HTERT RPE-1 (cell line): Measurements from ENCODE around the gene MGME1.
"Not testable (repeated sequence)": the region's sequence is repeated elsewhere in the genome, so short reads cannot be mapped to it uniquely, and the experiment has no call there.

Source experiments
- in situ Hi-C: fragments of 300-500 bp; cut with MboI; formaldehyde crosslinking; loops from 4 replicates; pipeline ENCODE4 v1.14.3; 2020; ENCODE audit warnings: low sequenced_read_pairs

MGME1 gene

GRCh38 chr20:17959257-17959627 is 9.6 kb upstream of the MGME1 start:
- in situ Hi-C loops: no loop called here

GRCh38 chr20:17960400-17960885 is 8.4 kb upstream of the MGME1 start:
- in situ Hi-C loops: not testable (repeated sequence)

GRCh38 chr20:17960927-17961586 is 7.8 kb upstream of the MGME1 start:
- in situ Hi-C loops: no loop called here

- in situ Hi-C loops: no loop called here
These were observed 7.3 kb upstream of the MGME1 start for GRCh38 chr20:17961587-17961940.

GRCh38 chr20:17963114-17963897 is 5.5 kb upstream of the MGME1 start:
- in situ Hi-C loops: no loop called here

DNA sequence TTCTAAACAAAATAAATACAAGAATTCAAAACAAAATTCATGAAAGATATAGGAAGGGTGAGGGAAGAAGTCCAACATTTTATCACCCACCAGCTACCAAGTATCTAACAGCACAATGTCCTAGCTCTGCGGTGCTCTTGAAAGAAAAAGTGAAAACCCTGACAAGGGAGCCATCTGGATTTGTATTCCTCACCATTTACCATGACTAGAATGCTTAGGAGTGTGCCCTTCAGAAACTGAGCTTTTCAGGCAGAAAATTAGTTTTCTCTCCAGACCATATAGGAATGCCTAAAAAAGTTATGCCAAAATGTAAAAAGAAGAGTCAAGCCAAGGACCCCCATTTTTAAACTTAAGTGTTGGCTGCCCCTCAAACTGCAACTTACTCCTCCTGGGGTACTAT is 4.7 kb upstream of the MGME1 start:
- in situ Hi-C loops: no loop called here

DNA sequence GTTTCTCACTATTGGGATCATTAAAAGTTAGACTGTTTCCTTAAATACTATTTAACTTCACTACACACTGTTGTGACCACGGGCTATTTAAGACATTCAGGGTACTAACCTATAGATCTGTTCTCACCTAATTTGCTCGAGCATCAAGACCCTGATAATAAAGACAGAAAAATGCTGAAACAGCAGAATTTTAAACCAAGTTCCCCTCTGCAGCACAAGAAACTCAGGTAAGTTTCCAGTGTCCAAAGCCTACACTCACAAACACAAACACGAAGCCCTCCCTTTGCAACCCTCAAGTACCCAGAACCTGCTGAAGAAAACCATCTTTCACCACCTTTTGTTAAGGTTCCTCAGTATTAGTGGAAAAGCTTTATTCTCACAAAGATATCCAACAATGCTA is 4.2 kb upstream of the MGME1 start:
- in situ Hi-C loops: no loop called here

- in situ Hi-C loops: no loop called here
These were observed 3.6 kb upstream of the MGME1 start for GRCh38 chr20:17965042-17965697.

- in situ Hi-C loops: no loop called here
These were observed 2.1 kb upstream of the MGME1 start for GRCh38 chr20:17966432-17967310.

- in situ Hi-C loops: no loop called here
These were observed 1.1 kb upstream of the MGME1 start for GRCh38 chr20:17967521-17968365.

- in situ Hi-C loops: no loop called here
These were observed 563 bp downstream of the MGME1 start for GRCh38 chr20:17969278-17969883.

GRCh38 chr20:17969884-17970409 is 1.1 kb downstream of the MGME1 start:
- in situ Hi-C loops: no loop called here

GRCh38 chr20:17971300-17972013 is 2.6 kb downstream of the MGME1 start:
- in situ Hi-C loops: no loop called here

GRCh38 chr20:17972121-17972520 is 3.3 kb downstream of the MGME1 start:
- in situ Hi-C loops: no loop called here

DNA sequence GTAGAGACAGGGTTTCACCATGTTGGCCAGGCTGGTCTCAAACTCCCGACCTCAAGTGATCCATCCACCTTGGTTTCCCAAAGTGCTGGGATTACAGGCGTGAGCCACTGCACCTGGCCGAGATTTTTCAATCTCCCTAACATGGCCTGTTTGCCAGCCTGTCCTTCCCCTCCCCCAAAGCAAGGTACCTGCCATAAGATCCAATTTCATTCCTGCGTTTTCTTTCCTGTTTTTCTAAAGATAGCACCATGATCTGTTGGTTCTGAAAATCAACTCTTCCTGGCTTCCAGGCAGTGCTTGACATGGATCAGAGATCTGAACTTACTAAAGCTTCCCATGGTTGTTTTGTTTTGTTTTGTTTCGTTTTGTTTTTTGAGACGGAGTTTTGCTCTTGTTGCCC is 7.5 kb downstream of the MGME1 start:
- in situ Hi-C loops: no loop called here

GRCh38 chr20:17985388-17986018 is 16.7 kb downstream of the MGME1 start:
- in situ Hi-C loops: no loop called here

DNA sequence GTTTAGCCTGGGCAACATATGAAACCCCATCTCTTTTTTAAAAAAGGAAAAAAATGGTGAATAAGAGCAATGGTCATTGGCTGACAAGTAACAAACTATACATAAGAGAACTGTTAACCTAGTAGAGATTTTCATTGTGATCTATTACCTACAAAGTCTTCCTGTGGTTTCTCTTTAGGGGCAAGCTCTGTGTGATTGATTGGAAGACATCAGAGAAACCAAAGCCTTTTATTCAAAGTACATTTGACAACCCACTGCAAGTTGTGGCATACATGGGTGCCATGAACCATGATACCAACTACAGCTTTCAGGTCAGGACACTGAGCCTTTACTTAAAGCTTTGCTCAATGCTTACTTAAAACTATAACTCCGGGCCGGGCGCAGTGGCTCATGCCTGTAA is 19.2 kb downstream of the MGME1 start:
- in situ Hi-C loops: no loop called here

- in situ Hi-C loops: no loop called here
These were observed 21.6 kb downstream of the MGME1 start for GRCh38 chr20:17990278-17990972.
